AML-193 (cell line): ENCODE results near the gene LRRTM4.
"Not testable (repeated sequence)": the region's sequence is repeated elsewhere in the genome, so short reads cannot be mapped to it uniquely, and the experiment has no call there.

Source experiments
- DNase-seq, 2 experiments: peaks; one replicate each; lab custom pipeline; 2025; lab: John Stamatoyannopoulos, UW

Gene LRRTM4

GRCh38 chr2:77314721-77315120 is 207.5 kb downstream of the LRRTM4 start:
- DNase-seq: no peak

GRCh38 chr2:77310416-77310815 is 211.8 kb downstream of the LRRTM4 start:
- no peak for DNase-seq

- DNase-seq: no peak
Observed at GRCh38 chr2:77309725-77310124, 212.5 kb downstream of the LRRTM4 start.

GRCh38 chr2:77301441-77301840 is 220.7 kb downstream of the LRRTM4 start:
- DNase-seq: no peak

GRCh38 chr2:77296791-77297190 is 225.4 kb downstream of the LRRTM4 start:
- DNase-seq: no peak

GRCh38 chr2:77294474-77294873 is 227.7 kb downstream of the LRRTM4 start:
- DNase-seq: no peak

- no peak for DNase-seq
Observed at GRCh38 chr2:77284353-77284752, 237.8 kb downstream of the LRRTM4 start.

GRCh38 chr2:77271262-77271661 is 250.9 kb downstream of the LRRTM4 start:
- no peak for DNase-seq

- peak; percentile 12 to 27 for DNase-seq
Observed at GRCh38 chr2:77270433-77270832, 251.7 kb downstream of the LRRTM4 start.

- no peak for DNase-seq
Observed at GRCh38 chr2:77268626-77269025, 253.6 kb downstream of the LRRTM4 start.

GRCh38 chr2:77232909-77233425 is 289.2 kb downstream of the LRRTM4 start:
- no peak for DNase-seq

- DNase-seq: no peak
Observed at GRCh38 chr2:77228391-77228790, 293.8 kb downstream of the LRRTM4 start.

- DNase-seq: no peak
Observed at GRCh38 chr2:77210725-77211124, 311.5 kb downstream of the LRRTM4 start.

- no peak for DNase-seq
Observed at GRCh38 chr2:77207331-77207730, 314.8 kb downstream of the LRRTM4 start.

- no peak for DNase-seq
Observed at GRCh38 chr2:77201755-77202154, 320.4 kb downstream of the LRRTM4 start.

GRCh38 chr2:77199411-77199810 is 322.8 kb downstream of the LRRTM4 start:
- DNase-seq: no peak

- no peak for DNase-seq
Observed at GRCh38 chr2:77193858-77194448, 328.2 kb downstream of the LRRTM4 start.

- DNase-seq: no peak
Observed at GRCh38 chr2:77192811-77193289, 329.3 kb downstream of the LRRTM4 start.

GRCh38 chr2:77191665-77192064 is 330.5 kb downstream of the LRRTM4 start:
- no peak for DNase-seq

- DNase-seq: no peak
Observed at GRCh38 chr2:77190721-77191346, 331.3 kb downstream of the LRRTM4 start.

GRCh38 chr2:77185052-77185451 is 337.1 kb downstream of the LRRTM4 start:
- DNase-seq: no peak

GRCh38 chr2:77179297-77179696 is 342.9 kb downstream of the LRRTM4 start:
- DNase-seq: no peak

- not testable (repeated sequence) for DNase-seq
Observed at GRCh38 chr2:77175266-77175780, 346.9 kb downstream of the LRRTM4 start.
